Fibroblast of mammary gland (primary cell): ENCODE data around the gene SH3BGRL3.

Source experiments
- DNase-seq: peaks from one replicate; pipeline ENCODE4 v3.0.0-alpha.2; 2010; ENCODE audit warnings: low read depth
- H3K4me3 ChIP-seq: 2 replicates; pipeline ENCODE4 v1.5.1; 2011; ENCODE audit warnings: low read depth, mild to moderate bottlenecking, low read length, moderate library complexity; ENCODE audit not compliant: control insufficient read depth
- CTCF ChIP-seq: conservative IDR thresholded peaks from 2 replicates; pipeline ENCODE4 v1.5.1; 2011; ENCODE audit warnings: low read depth, low read length, inconsistent platforms; ENCODE audit not compliant: control insufficient read depth, insufficient read depth

The SH3BGRL3 gene

GRCh38 chr1:26277719-26278118, 2.2 kb upstream of the SH3BGRL3 start:
- no peak for TF ChIP-seq CTCF
- DNase-seq, result no peak
- no peak overlapping the region for H3K4me3 ChIP-seq

GRCh38 chr1:26278303-26278702, 1.6 kb upstream of the SH3BGRL3 start:
- H3K4me3 ChIP-seq, result no peak overlapping the region
- TF ChIP-seq CTCF, result no peak
- peak; percentile 82 for DNase-seq

- no peak for TF ChIP-seq CTCF
- peak; percentile 84 for DNase-seq
- H3K4me3 ChIP-seq, result peak overlapping the region; percentile 82
These were observed 996 bp upstream of the SH3BGRL3 start for GRCh38 chr1:26278724-26279455.

GRCh38 chr1:26280333-26281042, 602 bp downstream of the SH3BGRL3 start:
- H3K4me3 ChIP-seq, result peak overlapping the region; percentile 82
- TF ChIP-seq CTCF, result no peak
- peak; percentile 60 for DNase-seq

- TF ChIP-seq CTCF, result no peak
- peak overlapping the region; percentile 82 for H3K4me3 ChIP-seq
- DNase-seq, result no peak
These were observed 1.4 kb downstream of the SH3BGRL3 start for GRCh38 chr1:26281091-26281958.

GRCh38 chr1:26281971-26282370, 2.1 kb downstream of the SH3BGRL3 start:
- no peak for TF ChIP-seq CTCF
- H3K4me3 ChIP-seq, result peak overlapping the region; percentile 82
- peak; percentile 43 for DNase-seq
